GM12873 (cell line): ENCODE measurements around the gene ARMC8.

Source experiments
- CTCF ChIP-seq: IDR thresholded peaks from 2 replicates; pipeline ENCODE4 v1.5.1; 2012; ENCODE audit warnings: low read depth, mild to moderate bottlenecking, moderate library complexity, low read length, control low read depth; ENCODE audit not compliant: insufficient read depth; ENCODE audit errors: missing control alignments

The ARMC8 gene

DNA sequence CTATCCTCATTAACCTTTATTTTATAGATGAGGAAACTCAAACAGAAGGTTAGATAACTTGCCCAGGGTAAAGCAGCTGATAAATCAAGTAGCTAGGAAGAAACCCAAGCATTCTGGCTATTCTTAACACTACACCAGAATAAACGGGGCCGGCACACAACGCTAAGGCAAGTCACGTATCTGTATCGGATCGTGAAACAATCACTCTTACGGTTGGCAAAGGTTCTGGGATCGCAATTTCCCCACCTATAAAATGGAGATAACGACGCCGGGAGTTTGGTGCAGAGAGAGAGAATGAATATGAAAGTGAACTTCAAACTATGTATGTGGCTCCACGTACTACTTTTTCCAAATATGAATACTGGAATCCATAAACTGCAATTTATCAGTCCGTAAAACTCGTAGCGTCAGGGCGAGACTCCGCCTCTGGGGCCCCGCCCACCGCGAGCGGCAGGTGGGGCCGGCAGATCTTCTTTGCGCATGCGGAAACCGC lies 252 bp upstream of the ARMC8 start:
- no peak for TF ChIP-seq CTCF

DNA sequence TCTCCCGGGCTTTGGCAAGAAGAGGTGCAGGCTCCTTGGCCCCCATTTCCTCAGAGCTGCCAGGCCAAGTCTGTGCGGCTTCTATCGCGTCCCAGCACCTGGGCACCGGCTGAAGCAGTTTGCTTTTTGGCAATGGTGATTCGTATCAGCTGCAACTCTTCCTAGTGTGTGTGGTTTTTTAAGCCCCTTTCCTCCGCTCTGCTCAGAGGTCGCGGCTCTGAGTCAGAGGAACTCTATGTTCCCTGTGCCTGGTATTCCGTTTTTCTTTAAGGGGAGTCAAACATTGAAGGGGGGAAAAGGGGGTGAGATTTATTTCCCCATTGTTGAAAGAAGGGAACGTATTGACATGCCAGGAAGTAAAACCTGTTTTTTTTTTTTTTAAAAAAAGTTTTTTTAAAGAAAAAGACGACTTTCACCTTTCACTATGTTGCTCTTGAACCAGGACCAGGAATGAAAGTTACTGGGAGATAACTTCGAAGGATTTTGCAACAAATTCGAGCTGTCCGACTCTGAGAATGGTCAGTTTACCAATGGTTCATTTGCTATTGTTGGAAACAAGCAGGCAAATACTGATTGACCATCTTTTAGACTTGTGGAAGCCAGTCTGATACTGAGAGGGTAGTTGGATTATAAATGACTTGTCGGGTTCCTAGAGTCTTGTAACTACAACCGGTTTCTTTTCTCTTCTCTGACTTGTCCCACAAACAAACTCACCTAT lies 1.1 kb downstream of the ARMC8 start:
- TF ChIP-seq CTCF, result no peak

- TF ChIP-seq CTCF, result no peak
Measured at GRCh38 chr3:138195481-138195880, 8.4 kb downstream of the ARMC8 start.

DNA sequence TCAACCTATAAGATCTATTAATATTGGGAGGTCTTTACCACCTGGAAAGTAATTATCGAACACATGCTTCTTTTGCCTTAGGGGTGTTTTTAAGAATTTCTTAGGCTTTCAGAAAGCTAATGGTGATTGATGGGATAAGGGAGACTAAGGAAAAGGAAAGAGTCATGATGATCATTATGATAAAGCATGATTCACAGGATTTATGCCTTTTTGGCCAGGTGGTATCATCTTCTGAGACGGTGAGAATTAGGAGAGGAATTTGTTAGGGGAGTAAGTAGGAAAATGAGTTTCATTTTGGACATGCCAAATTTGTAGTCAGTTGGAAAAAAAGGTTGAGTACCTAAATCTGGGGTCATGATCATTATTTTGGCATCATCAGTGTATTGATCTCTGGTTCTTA lies 8.9 kb downstream of the ARMC8 start:
- TF ChIP-seq CTCF, result no peak

- no peak for TF ChIP-seq CTCF
Measured at GRCh38 chr3:138197058-138197457, 10.0 kb downstream of the ARMC8 start.

GRCh38 chr3:138197524-138197923 lies 10.4 kb downstream of the ARMC8 start:
- TF ChIP-seq CTCF, result no peak

- no peak for TF ChIP-seq CTCF
Measured at GRCh38 chr3:138199851-138200250, 12.8 kb downstream of the ARMC8 start.

DNA sequence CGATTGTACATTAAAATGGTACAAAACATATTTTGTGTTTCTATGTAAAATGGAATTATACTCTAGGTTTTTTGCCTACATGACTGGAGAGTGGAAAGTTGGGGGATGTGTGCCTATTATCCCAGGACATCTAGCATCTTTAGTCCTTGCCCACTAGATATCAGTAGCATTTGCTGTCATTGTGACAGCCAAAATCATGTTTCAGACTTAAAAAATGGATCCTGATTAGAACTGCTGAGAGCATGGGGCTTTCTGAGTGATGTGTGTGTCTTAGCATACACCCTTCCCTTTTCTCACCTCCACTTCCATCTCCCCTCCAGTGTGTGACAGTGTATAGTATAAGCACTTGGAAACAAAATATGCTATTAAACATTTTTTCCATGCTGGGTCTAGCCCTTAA lies 13.3 kb downstream of the ARMC8 start:
- no peak for TF ChIP-seq CTCF
